Adrenal gland (tissue), 12 donors: ENCODE measurements around the gene SQOR. TPM values are rescaled to one million over a fixed set of nuclear protein-coding genes. Genes with fewer than 3 reads are reported as not detected.
A peak's percentile ranks its signal among the peaks of the same experiment; 100 is the strongest.

Source experiments
- DNase-seq, 7 donors: peaks; one replicate each; pipeline ENCODE4 v3.0.0-alpha.2; 2019 to 2020
- H3K27ac ChIP-seq, 5 donors: fragments of 200-600 bp; sonication (generic) in 4 of 5; 1 replicate in 3 of 5; 2 replicates in 2 of 5; pipeline versions ENCODE4 v1.5.1 to v1.8.0; 2016 to 2020; ENCODE audit warnings: mild to moderate bottlenecking in 1 of 5
- H3K27me3 ChIP-seq: fragments of 200-600 bp; 2 replicates; pipeline ENCODE4 v1.8.0; 2021
- H3K36me3 ChIP-seq, 2 donors: fragments of 200-600 bp; replicated peaks in 1 of 2; 1 replicate in 1 of 2; 2 replicates in 1 of 2; pipeline versions ENCODE4 v1.5.1 to v1.8.0; 2018 to 2022
- H3K4me1 ChIP-seq, 2 donors: fragments of 200-600 bp; replicated peaks in 1 of 2; 1 replicate in 1 of 2; 2 replicates in 1 of 2; pipeline versions ENCODE4 v1.5.1 to v1.8.0; 2018 to 2021
- H3K4me3 ChIP-seq, 4 donors: fragments of 200-600 bp; sonication (generic) in 3 of 4; one replicate each; pipeline ENCODE4 v1.5.1; 2016 to 2018
- H3K9me3 ChIP-seq, 3 donors: fragments of 200-600 bp; sonication (generic) in 1 of 3; replicated peaks in 1 of 3; 1 replicate in 2 of 3; 2 replicates in 1 of 3; pipeline versions ENCODE4 v1.5.1 to v1.8.0; 2016 to 2021
- CTCF ChIP-seq, 6 experiments: fragments of 450-650 bp in 4 of 6; fragments of 200-600 bp in 2 of 6; sonication (generic) in 1 of 6; IDR thresholded peaks; 1 replicate in 5 of 6; 2 replicates in 1 of 6; pipeline versions ENCODE4 v1.5.1 to v1.8.0; 2016 to 2021; ENCODE audit warnings: antibody characterized with exemption in 6 of 6, mild to moderate bottlenecking in 2 of 6, moderate library complexity in 1 of 6
- POLR2A ChIP-seq, 2 donors: fragments of 450-650 bp; IDR thresholded peaks; one replicate each; pipeline ENCODE4 v1.6.1; 2017; ENCODE audit warnings: antibody characterized with exemption in 2 of 2, mild to moderate bottlenecking in 2 of 2, moderate library complexity in 1 of 2
- WGBS, 4 donors: extraction: QIAGEN DNeasy Blood & Tissue Kit in 2 of 4; methylation state at CpG; one replicate each; pipeline versions ENCODE4 v1.1.5 to v1.1.7; 2013 to 2017; 5-methylcytosine and 5-hydroxymethylcytosine counted together
- intact Hi-C, 2 donors: fragments of 100-400 bp; cut with DNase I; formaldehyde crosslinking; loops; one replicate each; pipeline versions ENCODE4 v1.14.1 to v1.15.0; 2022 to 2023
- polyA plus RNA-seq, 3 donors: library from polyadenylated mRNA; stranded (reverse); fragments of 200-250 nt in 2 of 3; fragments of 350-450 nt in 1 of 3; fragmentation: Illumina TruSeq in 1 of 3; extraction: RNeasy Lipid Tissue Mini Kit (QIAGEN cat#74804) in 1 of 3; gene quantifications; one replicate each; pipeline ENCODE4 v1.2.3, GENCODE V29; 2013 to 2014
- total RNA-seq, 9 donors: library from RNA; depleted of rRNA in 4 of 9; stranded (reverse); fragments of >200 nt in 4 of 9; fragments of 120-200 nt in 1 of 9; fragmentation: NEBNext Ultra II Directional in 1 of 9; extraction: Animal tissue kit (Norgen Biotek cat#: 25700) in 1 of 9; gene quantifications; one replicate each; pipeline versions ENCODE4 v1.1.0 to v1.2.4, GENCODE V29; 2013 to 2023
- donor health status: healthy with polysubstance abuse.
- donor health status: Bipolar disorder and iron deficiency.
- donor health status: DM: yes; HTN: yes; CAD: no.
- donor health status: DM: no; HTN: no; CAD: no.
- donor health status: DM: no; HTN: no; CAD: no.
- donor health status: DM: yes; HTN: yes; CAD: no.

The SQOR gene
- total and polyA plus RNA-seq, 12 donors, result 2.9 to 92.7 (median 33.0) TPM

GRCh38 chr15:45657764-45658545, 23.1 kb downstream of the SQOR start:
- no peak overlapping the region for H3K27ac ChIP-seq
- no peaks in the 10 kb centered on the region for H3K9me3 ChIP-seq
- H3K36me3 ChIP-seq, result peaks cover 0 to 12% of the 10 kb centered on the region in 2 donors
- TF ChIP-seq POLR2A (IDR thresholded peaks at IDR 0.05) (no peak), CTCF (IDR thresholded peaks at IDR 0.05) (no peak)
- DNase-seq, result no peak
- peaks cover 0 to 6% of the 10 kb centered on the region in 2 donors for H3K4me1 ChIP-seq
- WGBS, 4 donors, result 81 to 91% (median 84%) methylated on average over 8 of the region's 8 CpGs
- no peak overlapping the region for H3K4me3 ChIP-seq
- intact Hi-C loops, result no loop called here
- no peaks in the 10 kb centered on the region for H3K27me3 ChIP-seq

DNA sequence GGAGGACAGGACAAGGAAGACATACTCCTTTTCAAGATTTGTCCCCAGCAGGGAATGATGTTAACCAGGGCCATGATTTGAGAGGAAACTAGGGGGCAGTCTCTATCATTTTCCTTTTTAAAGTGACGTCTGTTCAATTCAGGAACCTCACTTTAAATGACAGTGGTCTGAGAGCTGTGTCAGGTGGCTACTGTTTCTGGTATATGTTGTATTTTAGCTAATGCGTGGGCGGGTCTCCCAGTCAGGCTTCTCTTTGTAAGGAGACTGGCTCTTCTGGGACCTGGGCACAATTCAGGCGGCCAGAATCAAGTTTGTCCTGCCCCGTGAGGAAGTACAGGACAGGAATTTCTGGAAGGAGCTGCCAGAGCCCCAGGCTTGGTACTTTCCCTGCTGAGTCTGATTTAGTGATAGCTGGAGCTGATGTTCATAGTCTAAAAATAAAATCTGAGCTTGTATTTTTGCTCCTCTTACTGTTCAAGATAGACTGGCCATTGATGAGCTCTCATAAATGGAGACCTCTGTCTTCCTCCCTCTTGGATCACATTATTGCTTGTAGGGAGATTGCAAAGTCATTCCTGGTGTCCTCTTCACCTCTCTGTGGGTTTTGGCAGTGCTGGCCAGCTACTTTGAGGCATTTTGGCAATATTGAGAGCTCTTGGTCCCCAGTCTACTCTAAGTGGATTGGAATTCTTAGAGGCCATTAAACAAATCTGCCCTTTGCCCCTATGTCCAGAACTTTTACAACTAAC, 25.6 kb downstream of the SQOR start:
- TF ChIP-seq POLR2A (IDR thresholded peaks at IDR 0.05) (no peak), CTCF (IDR thresholded peaks at IDR 0.05) (no peak)
- Histone ChIP-seq H3K36me3 (peaks cover 0 to 17% of the 10 kb centered on the region in 2 donors), H3K9me3 (no peaks in the 10 kb centered on the region), H3K27me3 (no peaks in the 10 kb centered on the region), H3K27ac (peak overlapping the region in 1 of 5 donors; percentile 75), H3K4me3 (no peak overlapping the region), H3K4me1 (peaks cover 0 to 6% of the 10 kb centered on the region in 2 donors)
- 70 to 78% (median 76%) methylated on average over 5 of the region's 5 CpGs for WGBS, 4 donors
- intact Hi-C loops, result no loop called here
- DNase-seq, result peak in 1 of 7 donors; percentile 7

DNA sequence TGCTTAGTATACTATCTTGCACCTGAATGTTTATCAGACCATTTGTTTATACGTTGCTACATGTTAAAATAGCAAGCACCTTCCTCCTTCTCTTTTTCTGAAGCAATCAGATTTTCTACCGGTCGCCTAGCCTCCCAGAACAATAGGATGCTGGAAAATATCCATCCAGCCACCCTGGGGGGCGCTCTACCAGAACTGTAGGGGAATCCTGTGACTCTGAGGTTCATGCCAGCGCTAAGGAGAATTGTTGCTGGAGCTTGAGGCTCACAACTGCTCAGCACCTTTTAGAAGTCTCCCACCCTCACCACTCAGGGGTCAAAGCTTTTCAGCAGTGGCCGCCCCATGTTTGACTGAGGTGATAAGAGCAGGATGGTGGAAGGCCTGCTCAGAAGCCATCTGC, 27.5 kb downstream of the SQOR start:
- H3K9me3 ChIP-seq, result no peaks in the 10 kb centered on the region
- H3K27me3 ChIP-seq, result no peaks in the 10 kb centered on the region
- no peak for TF ChIP-seq POLR2A (IDR thresholded peaks at IDR 0.05)
- TF ChIP-seq CTCF (IDR thresholded peaks at IDR 0.05), result no peak
- peaks cover 0 to 17% of the 10 kb centered on the region in 2 donors for H3K36me3 ChIP-seq
- 83 to 95% (median 85%) methylated on average over 5 to 6 of the region's 6 CpGs for WGBS, 4 donors
- H3K4me3 ChIP-seq, result no peak overlapping the region
- intact Hi-C loops, result no loop called here
- H3K27ac ChIP-seq, result no peak overlapping the region
- peaks cover 0 to 6% of the 10 kb centered on the region in 2 donors for H3K4me1 ChIP-seq
- no peak for DNase-seq

DNA sequence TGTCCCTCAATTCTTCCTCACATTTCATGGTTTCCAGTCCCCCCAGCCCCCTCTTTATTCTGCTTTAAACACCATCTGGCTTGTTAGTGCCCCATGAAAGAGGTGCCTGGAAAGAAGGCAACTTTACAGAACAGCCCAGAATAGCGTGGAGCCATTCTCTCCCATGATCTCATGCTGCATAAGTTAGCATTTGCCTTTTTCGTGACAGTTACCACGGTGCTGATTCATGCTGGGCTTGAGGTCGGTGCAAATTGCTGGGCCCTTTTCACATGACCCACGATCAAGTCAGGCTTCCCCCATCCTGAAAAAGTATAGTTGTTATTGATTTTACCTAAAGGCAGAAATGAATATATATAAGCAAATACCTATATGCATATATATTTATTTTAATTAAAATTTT, 29.6 kb downstream of the SQOR start:
- H3K4me1 ChIP-seq, result peaks cover 0 to 6% of the 10 kb centered on the region in 2 donors
- H3K9me3 ChIP-seq, result no peaks in the 10 kb centered on the region
- H3K27me3 ChIP-seq, result no peaks in the 10 kb centered on the region
- no peak overlapping the region for H3K27ac ChIP-seq
- TF ChIP-seq POLR2A (IDR thresholded peaks at IDR 0.05) (no peak), CTCF (IDR thresholded peaks at IDR 0.05) (no peak)
- intact Hi-C loops, result no loop called here
- DNase-seq, result no peak
- peaks cover 0 to 17% of the 10 kb centered on the region in 2 donors for H3K36me3 ChIP-seq
- H3K4me3 ChIP-seq, result no peak overlapping the region
- 64 to 79% (median 68%) methylated on average over 5 of the region's 5 CpGs for WGBS, 4 donors
